Ishikawa (cell line): ENCODE data around the gene METTL15.

Source experiments
- CEBPB ChIP-seq: IDR thresholded peaks from 2 replicates; pipeline ENCODE4 v1.6.1; 2012
- CREB1 ChIP-seq: IDR thresholded peaks from 2 replicates; pipeline ENCODE4 v1.6.1; 2012; ENCODE audit warnings: low read depth
- NFIC ChIP-seq: IDR thresholded peaks from 2 replicates; pipeline ENCODE4 v1.6.1; 2012
- RAD21 ChIP-seq: IDR thresholded peaks from 2 replicates; pipeline ENCODE4 v1.6.1; 2012; ENCODE audit warnings: low read depth
- TF ChIP-seq, protein P1 (sequence below): IDR thresholded peaks from 2 replicates; pipeline ENCODE4 v1.6.1; 2012; ENCODE audit warnings: low read depth, mild to moderate bottlenecking

DNA sequence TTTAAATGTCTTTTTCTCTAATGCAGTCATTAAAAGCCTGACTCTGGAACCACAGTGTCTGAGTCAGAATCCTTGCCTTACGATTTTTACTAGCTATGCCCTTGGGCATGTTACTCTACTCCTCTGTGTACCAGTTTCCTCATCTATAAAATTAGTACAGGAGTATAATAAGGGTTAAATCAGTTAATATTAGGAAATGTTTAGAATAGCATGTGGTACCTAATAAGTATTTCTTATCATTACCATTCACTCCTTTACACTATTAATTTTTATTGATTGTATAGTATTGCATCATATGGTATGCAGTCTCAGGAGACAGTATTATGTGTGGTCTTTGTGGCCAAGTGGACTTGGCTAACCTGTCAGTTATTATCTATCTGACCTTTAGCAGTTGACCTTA lies 68.2 kb downstream of the METTL15 start:
- TF ChIP-seq NFIC (no peak), CREB1 (no peak), RAD21 (no peak), CEBPB (no peak)
- TF ChIP-seq, protein P1, sequence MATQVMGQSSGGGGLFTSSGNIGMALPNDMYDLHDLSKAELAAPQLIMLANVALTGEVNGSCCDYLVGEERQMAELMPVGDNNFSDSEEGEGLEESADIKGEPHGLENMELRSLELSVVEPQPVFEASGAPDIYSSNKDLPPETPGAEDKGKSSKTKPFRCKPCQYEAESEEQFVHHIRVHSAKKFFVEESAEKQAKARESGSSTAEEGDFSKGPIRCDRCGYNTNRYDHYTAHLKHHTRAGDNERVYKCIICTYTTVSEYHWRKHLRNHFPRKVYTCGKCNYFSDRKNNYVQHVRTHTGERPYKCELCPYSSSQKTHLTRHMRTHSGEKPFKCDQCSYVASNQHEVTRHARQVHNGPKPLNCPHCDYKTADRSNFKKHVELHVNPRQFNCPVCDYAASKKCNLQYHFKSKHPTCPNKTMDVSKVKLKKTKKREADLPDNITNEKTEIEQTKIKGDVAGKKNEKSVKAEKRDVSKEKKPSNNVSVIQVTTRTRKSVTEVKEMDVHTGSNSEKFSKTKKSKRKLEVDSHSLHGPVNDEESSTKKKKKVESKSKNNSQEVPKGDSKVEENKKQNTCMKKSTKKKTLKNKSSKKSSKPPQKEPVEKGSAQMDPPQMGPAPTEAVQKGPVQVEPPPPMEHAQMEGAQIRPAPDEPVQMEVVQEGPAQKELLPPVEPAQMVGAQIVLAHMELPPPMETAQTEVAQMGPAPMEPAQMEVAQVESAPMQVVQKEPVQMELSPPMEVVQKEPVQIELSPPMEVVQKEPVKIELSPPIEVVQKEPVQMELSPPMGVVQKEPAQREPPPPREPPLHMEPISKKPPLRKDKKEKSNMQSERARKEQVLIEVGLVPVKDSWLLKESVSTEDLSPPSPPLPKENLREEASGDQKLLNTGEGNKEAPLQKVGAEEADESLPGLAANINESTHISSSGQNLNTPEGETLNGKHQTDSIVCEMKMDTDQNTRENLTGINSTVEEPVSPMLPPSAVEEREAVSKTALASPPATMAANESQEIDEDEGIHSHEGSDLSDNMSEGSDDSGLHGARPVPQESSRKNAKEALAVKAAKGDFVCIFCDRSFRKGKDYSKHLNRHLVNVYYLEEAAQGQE = no peak
